ENCODE results near the gene ENTHD1.

GRCh38 chr22:39721206-39722031 is 172.1 kb downstream of the ENTHD1 start:
- TF ChIP-seq POLR2A (IDR thresholded peaks at IDR 0.05; ENCODE audit: low read depth, low read length): no peak
- TF ChIP-seq POLR2AphosphoS5 (IDR thresholded peaks at IDR 0.05; ENCODE audit: low read depth, low read length): no peak
- no peak for TF ChIP-seq TAF1 (IDR thresholded peaks at IDR 0.05; ENCODE audit: borderline replicate concordance, low read depth, low read length)
